Heart left ventricle (tissue), 16 donors: ENCODE data around the gene WWOX. TPM values are rescaled to one million over a fixed set of nuclear protein-coding genes. Genes with fewer than 3 reads are reported as not detected.

Experiments used
- ATAC-seq, 4 donors: fragments of 200-7000 bp; cut with Tn5 transposase; one replicate each; pipeline ENCODE4 v1.9.1; 2020 to 2022; ENCODE audit warnings: moderate library complexity in 4 of 4, mild to moderate bottlenecking in 3 of 4, moderate number of reproducible peaks in 1 of 4
- DNase-seq, 5 donors: peaks; one replicate each; pipeline ENCODE4 v3.0.0-alpha.2; 2020
- H3K27ac ChIP-seq, 12 donors: fragments of 200-600 bp; sonication (generic) in 4 of 12; one replicate each; pipeline versions ENCODE4 v1.5.0 to v1.8.0; 2016 to 2022; ENCODE audit warnings: mild to moderate bottlenecking in 2 of 12
- H3K27me3 ChIP-seq, 9 donors: fragments of 200-600 bp; sonication (generic) in 2 of 9; one replicate each; pipeline versions ENCODE4 v1.5.1 to v1.8.0; 2016 to 2022; ENCODE audit warnings: mild to moderate bottlenecking in 3 of 9
- H3K36me3 ChIP-seq, 9 donors: fragments of 200-600 bp; sonication (generic) in 2 of 9; one replicate each; pipeline versions ENCODE4 v1.5.0 to v1.8.0; 2018 to 2022; ENCODE audit warnings: mild to moderate bottlenecking in 2 of 9
- H3K4me1 ChIP-seq, 12 donors: fragments of 200-600 bp; sonication (generic) in 4 of 12; one replicate each; pipeline versions ENCODE4 v1.5.0 to v1.8.0; 2016 to 2022; ENCODE audit warnings: mild to moderate bottlenecking in 3 of 12
- H3K4me3 ChIP-seq, 12 donors: fragments of 200-600 bp; sonication (generic) in 4 of 12; one replicate each; pipeline versions ENCODE4 v1.5.0 to v1.8.0; 2017 to 2022; ENCODE audit warnings: mild to moderate bottlenecking in 9 of 12, moderate library complexity in 4 of 12
- H3K9me3 ChIP-seq, 12 donors: fragments of 200-600 bp; sonication (generic) in 4 of 12; one replicate each; pipeline versions ENCODE4 v1.5.0 to v1.8.0; 2016 to 2022; ENCODE audit warnings: mild to moderate bottlenecking in 1 of 12
- POLR2A ChIP-seq, 2 donors: fragments of 450-650 bp; IDR thresholded peaks; one replicate each; pipeline ENCODE4 v1.6.1; 2017; ENCODE audit warnings: antibody characterized with exemption in 2 of 2, mild to moderate bottlenecking in 2 of 2, moderate library complexity in 2 of 2
- WGBS, 4 donors: extraction: QIAGEN DNeasy Blood & Tissue Kit in 2 of 4; methylation state at CpG; one replicate each; pipeline versions ENCODE4 v1.1.5 to v1.1.7; 2013 to 2018; 5-methylcytosine and 5-hydroxymethylcytosine counted together
- intact Hi-C, 10 donors: fragments of 100-400 bp; cut with DNase I; formaldehyde crosslinking; loops; one replicate each; pipeline versions ENCODE4 v1.11.1 to v1.14.2; 2022
- polyA plus RNA-seq, 2 donors: library from polyadenylated mRNA; stranded (reverse); fragments of 200-250 nt; gene quantifications; one replicate each; pipeline ENCODE4 v1.2.3, GENCODE V29; 2013
- total RNA-seq, 9 donors: library from RNA; depleted of rRNA in 2 of 9; stranded (reverse); fragments of >200 nt in 2 of 9; fragmentation: NEBNext Ultra II Directional in 3 of 9; extraction: Animal tissue kit (Norgen Biotek cat#: 25700) in 3 of 9; gene quantifications; one replicate each; pipeline versions ENCODE4 v1.1.0 to v1.2.4, GENCODE V29; 2016 to 2023
- TF ChIP-seq, protein P1 (sequence below), 12 donors: fragments of 200-600 bp; sonication (generic) in 4 of 12; IDR thresholded peaks; one replicate each; pipeline versions ENCODE4 v1.5.0 to v1.8.0; 2018 to 2022; ENCODE audit warnings: antibody characterized with exemption in 12 of 12, mild to moderate bottlenecking in 5 of 12
- donor health status: ischemic (EF 13 %, LVEDD 7.1; RV severe dilation, severe dysfunction).
- donor health status: healthy with polysubstance abuse.
- donor health status: DM: no; HTN: yes; CAD: no.
- donor health status: DM: no; HTN: no; CAD: no.
- donor health status: ischemic (EF 25% LVEDD 6.9; RV normal size, moderate dysfunction).
- donor health status: ischemic (EF 25% LVEDD 5.7; RV mildly dilated, moderate dysfunction).
- donor health status: healthy.
- donor health status: DM: yes; HTN: yes; CAD: no.
- donor health status: ischemic (EF 35%, LVEDD 5.7; RV mildly dilated, moderate dysfunction).
- donor health status: nonischemic (EF 11% LVEDD 7.7; RV severe dilation, severe dysfunction).
- donor health status: DM: yes; HTN: yes; CAD: no.
- donor health status: PGD.
- donor health status: ischemic (EF 29% LVEDD 5.4; RV normal size, mild dysfunction).
- donor health status: nonischemic (EF 23%, LVEDD 6.1; RV moderate dilation, normal function).

The WWOX gene
- total and polyA plus RNA-seq, 11 donors = 4.3 to 18.3 (median 9.1) TPM

DNA sequence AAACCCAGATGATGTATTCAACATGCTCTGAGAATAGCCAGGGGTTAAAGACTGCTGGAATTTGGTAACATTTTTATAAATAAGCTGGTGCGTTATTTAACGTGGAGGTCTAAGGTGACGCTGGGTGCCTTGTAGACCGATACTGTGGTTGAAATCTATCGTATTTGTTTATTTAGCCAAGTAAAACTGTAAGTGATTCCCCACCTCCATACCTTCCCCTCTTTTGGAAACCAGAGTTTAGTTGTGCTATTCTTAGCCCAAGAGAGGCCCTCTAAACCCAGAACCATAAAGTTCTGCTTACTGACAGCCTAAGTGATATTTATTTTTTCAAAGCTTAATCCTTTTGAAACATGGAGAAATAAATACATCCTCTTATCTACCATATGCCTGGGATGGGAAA, 744.5 kb downstream of the WWOX start:
- Histone ChIP-seq H3K27me3 (no peaks in the 10 kb centered on the region), H3K4me3 (no peak overlapping the region), H3K36me3 (no peaks in the 10 kb centered on the region), H3K9me3 (no peaks in the 10 kb centered on the region), H3K27ac (no peak overlapping the region), H3K4me1 (peaks cover 0 to 26% (median 11%) of the 10 kb centered on the region in 12 donors)
- intact Hi-C loops = loop anchor here in 1 of 10 donors (10.0 kb wide), 1 partner anchor 59 kb away; no protein-coding TSS in a partner anchor
- no peak for TF ChIP-seq POLR2A (IDR thresholded peaks at IDR 0.05)
- TF ChIP-seq, protein P1, sequence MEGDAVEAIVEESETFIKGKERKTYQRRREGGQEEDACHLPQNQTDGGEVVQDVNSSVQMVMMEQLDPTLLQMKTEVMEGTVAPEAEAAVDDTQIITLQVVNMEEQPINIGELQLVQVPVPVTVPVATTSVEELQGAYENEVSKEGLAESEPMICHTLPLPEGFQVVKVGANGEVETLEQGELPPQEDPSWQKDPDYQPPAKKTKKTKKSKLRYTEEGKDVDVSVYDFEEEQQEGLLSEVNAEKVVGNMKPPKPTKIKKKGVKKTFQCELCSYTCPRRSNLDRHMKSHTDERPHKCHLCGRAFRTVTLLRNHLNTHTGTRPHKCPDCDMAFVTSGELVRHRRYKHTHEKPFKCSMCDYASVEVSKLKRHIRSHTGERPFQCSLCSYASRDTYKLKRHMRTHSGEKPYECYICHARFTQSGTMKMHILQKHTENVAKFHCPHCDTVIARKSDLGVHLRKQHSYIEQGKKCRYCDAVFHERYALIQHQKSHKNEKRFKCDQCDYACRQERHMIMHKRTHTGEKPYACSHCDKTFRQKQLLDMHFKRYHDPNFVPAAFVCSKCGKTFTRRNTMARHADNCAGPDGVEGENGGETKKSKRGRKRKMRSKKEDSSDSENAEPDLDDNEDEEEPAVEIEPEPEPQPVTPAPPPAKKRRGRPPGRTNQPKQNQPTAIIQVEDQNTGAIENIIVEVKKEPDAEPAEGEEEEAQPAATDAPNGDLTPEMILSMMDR (IDR thresholded peaks at IDR 0.05) = no peak
- ATAC-seq (peak in 2 of 4 donors; percentile 53 to 54), DNase-seq (no peak)
- WGBS, 4 donors = 79 to 91% (median 85%) methylated on average over 5 of the region's 5 CpGs

DNA sequence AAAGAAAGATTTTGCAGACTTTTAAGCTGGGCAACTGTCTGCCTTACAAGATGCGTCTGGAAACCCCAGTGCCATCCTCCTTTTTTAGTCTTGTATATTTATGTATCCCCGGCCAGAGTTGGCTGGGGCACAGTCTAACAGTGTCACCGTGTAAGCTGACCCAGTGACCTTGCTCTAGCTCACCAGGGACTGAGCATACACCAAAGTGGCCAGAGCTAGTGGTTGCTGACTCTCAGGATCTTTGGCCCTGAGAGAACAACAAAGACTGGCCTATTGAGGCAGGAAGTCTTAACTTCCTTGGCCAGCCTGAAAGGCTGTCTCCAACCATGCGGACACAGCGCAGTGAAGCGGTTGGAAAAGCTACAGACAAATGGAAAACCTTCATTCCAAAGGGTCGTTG, 745.2 kb downstream of the WWOX start:
- 48 to 64% (median 53%) methylated on average over 7 of the region's 7 CpGs for WGBS, 4 donors
- Histone ChIP-seq H3K36me3 (no peaks in the 10 kb centered on the region), H3K9me3 (no peaks in the 10 kb centered on the region), H3K27me3 (no peaks in the 10 kb centered on the region), H3K4me1 (peaks cover 0 to 26% (median 11%) of the 10 kb centered on the region in 12 donors), H3K4me3 (no peak overlapping the region), H3K27ac (peak overlapping the region in 1 of 12 donors; percentile 8)
- TF ChIP-seq, protein P1 (IDR thresholded peaks at IDR 0.05) = no peak
- TF ChIP-seq POLR2A (IDR thresholded peaks at IDR 0.05) = no peak
- peak; percentile 77 to 88 (median 87) for ATAC-seq
- intact Hi-C loops = loop anchor here in 1 of 10 donors (10.0 kb wide), 1 partner anchor 60 kb away; no protein-coding TSS in a partner anchor
- DNase-seq = peak in 4 of 5 donors; percentile 12 to 38 (median 27)

DNA sequence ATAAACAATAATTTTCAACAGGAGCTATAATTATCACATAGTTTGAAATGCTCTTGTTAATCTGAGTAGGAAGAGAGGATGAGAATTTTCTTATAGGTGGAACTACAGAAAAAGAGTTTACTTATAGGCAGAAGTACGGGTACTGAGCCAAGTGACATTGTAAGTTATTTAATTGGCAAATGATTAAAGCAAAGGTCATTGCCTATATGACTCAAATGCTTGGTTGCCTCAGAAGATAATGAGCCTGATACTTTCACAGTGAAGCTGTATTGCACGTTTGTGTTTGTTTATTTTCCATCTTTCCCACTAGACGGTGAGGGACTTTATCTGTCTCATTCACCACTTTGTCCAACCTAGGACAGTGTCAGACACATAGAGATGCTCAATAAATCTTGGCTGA, 751.8 kb downstream of the WWOX start:
- intact Hi-C loops = no loop called here
- H3K36me3 ChIP-seq = no peaks in the 10 kb centered on the region
- no peak for ATAC-seq
- TF ChIP-seq, protein P1 (IDR thresholded peaks at IDR 0.05) = no peak
- no peak for TF ChIP-seq POLR2A (IDR thresholded peaks at IDR 0.05)
- no peak for DNase-seq
- 59 to 70% (median 66%) methylated on average over 3 of the region's 3 CpGs for WGBS, 4 donors
- H3K9me3 ChIP-seq = no peaks in the 10 kb centered on the region
- H3K27me3 ChIP-seq = no peaks in the 10 kb centered on the region
- no peaks in the 10 kb centered on the region for H3K4me1 ChIP-seq
- no peak overlapping the region for H3K4me3 ChIP-seq
- H3K27ac ChIP-seq = no peak overlapping the region

DNA sequence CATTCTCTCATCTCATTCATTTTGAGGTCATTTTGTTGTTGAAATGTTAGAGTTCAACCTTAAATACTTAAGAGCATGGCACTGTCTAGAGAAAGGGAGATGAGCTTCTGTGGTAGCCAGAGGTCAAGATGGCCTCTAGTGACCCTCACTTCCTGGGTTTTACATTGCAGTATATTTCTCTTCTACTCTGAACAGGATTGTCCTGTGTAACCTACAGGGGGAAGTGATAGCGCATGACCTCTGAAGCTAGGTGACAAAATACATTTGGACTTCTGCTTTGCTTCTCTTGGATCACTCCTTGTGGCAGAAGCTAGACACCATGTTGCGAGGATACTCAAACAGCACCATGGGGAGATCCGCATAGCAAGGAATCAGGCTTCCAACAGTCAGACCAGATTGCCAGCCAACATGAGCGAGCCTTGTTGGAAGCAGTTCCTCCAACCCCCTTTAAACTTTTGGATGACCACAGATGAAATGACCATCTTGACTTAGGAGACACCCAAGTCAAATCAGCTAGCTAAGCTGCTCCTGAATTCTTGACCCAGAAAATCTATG, 752.7 kb downstream of the WWOX start:
- no peaks in the 10 kb centered on the region for H3K36me3 ChIP-seq
- TF ChIP-seq, protein P1 (IDR thresholded peaks at IDR 0.05) = no peak
- no peak for TF ChIP-seq POLR2A (IDR thresholded peaks at IDR 0.05)
- H3K4me1 ChIP-seq = no peaks in the 10 kb centered on the region
- H3K9me3 ChIP-seq = no peaks in the 10 kb centered on the region
- DNase-seq (no peak), ATAC-seq (no peak)
- H3K27me3 ChIP-seq = no peaks in the 10 kb centered on the region
- H3K27ac ChIP-seq = no peak overlapping the region
- no peak overlapping the region for H3K4me3 ChIP-seq
- intact Hi-C loops = no loop called here
- WGBS, 4 donors = 90 to 98% (median 98%) methylated on average over 4 of the region's 4 CpGs
